Adipocyte (in vitro differentiated cells): Measurements from ENCODE around the gene INPP5F.
A peak's percentile ranks its signal among the peaks of the same experiment; 100 is the strongest.
"Not testable (repeated sequence)": the region's sequence is repeated elsewhere in the genome, so short reads cannot be mapped to it uniquely, and the experiment has no call there.

Experiments
- DNase-seq: peaks from one replicate; pipeline ENCODE4 v3.0.0-alpha.2; 2015; ENCODE audit warnings: low read depth
- H3K27me3 ChIP-seq: replicated peaks from 2 replicates; pipeline ENCODE4 v1.7.0; 2013; ENCODE audit warnings: mild to moderate bottlenecking, low read length, moderate library complexity; ENCODE audit not compliant: control insufficient read depth, insufficient read depth
- H3K36me3 ChIP-seq: 2 replicates; pipeline ENCODE4 v1.7.0; 2013; ENCODE audit warnings: low read length, mild to moderate bottlenecking, moderate library complexity; ENCODE audit not compliant: control insufficient read depth, insufficient read depth, severe bottlenecking
- H3K4me1 ChIP-seq: 2 replicates; pipeline ENCODE4 v1.7.0; 2013; ENCODE audit warnings: mild to moderate bottlenecking, low read length, moderate library complexity; ENCODE audit not compliant: control insufficient read depth, insufficient read depth
- H3K4me3 ChIP-seq: 2 replicates; pipeline ENCODE4 v1.7.0; 2013; ENCODE audit warnings: mild to moderate bottlenecking, low read length, moderate library complexity
- H3K9ac ChIP-seq: 2 replicates; pipeline ENCODE4 v1.7.0; 2013; ENCODE audit warnings: mild to moderate bottlenecking, low read length, moderate library complexity
- H3K9me3 ChIP-seq: 2 replicates; pipeline ENCODE4 v1.7.0; 2013; ENCODE audit warnings: mild to moderate bottlenecking, low read length, moderate library complexity; ENCODE audit not compliant: control insufficient read depth

INPP5F gene

DNA sequence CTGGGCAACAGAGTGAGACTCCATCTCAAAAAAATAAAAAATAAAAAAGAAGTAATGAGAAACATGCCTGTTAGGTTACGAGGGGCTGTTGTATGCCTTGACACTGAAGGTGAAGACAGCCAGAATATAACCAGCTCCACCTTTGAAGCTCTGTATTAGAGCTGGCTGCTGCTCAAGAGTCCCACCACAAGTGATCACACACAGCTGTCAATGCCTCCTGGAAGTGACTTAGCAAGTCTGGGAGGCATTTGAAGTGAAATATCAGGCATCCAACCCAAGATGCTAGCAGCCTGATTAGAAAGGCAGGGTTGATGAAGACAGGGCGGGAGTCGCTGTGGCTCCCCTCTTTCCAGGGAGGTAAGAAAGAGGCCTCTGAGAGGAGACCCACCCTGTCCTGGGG, 34.1 kb upstream of the INPP5F start:
- H3K9me3 ChIP-seq = no peaks in the 10 kb centered on the region
- peaks cover 12% of the 10 kb centered on the region for H3K27me3 ChIP-seq
- no peak overlapping the region for H3K4me3 ChIP-seq
- H3K4me1 ChIP-seq = peaks cover 3% of the 10 kb centered on the region
- no peaks in the 10 kb centered on the region for H3K36me3 ChIP-seq
- no peak for DNase-seq
- no peak overlapping the region for H3K9ac ChIP-seq

DNA sequence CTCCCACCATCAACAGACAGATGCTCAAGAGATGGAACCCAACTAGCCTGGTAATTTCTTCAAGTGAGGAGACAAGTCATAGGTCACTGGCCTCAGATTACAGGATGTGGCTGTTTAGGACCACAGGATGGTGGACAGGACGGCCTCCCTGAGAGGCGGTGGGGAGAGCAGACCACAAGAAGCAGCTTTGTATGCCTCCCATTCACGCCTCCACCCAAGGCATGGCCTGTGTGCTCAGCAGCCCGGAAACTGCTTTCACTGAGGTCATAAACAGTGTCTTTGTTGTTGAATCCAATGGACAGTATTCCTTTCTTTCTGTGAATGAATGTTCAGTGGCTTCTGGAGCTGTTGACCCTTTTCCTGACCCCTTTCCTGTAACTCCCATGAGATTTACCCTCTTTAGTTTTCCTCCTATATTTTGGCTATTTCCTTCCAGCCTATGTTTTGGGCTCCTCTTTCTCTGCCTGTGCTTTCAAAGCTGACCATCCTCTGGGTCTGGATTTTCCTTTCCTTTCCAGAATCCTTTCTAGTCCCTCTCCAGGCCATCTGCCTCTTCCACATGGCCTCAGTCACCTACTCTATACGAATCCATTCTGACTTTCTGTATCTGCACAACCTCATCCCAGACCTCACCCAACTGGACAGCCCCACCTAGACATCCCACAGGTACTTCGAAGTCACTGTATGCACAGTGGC, 32.4 kb upstream of the INPP5F start:
- Histone ChIP-seq H3K27me3 (peaks cover 12% of the 10 kb centered on the region), H3K4me1 (no peaks in the 10 kb centered on the region), H3K36me3 (no peaks in the 10 kb centered on the region), H3K9me3 (no peaks in the 10 kb centered on the region), H3K9ac (no peak overlapping the region), H3K4me3 (no peak overlapping the region)
- DNase-seq = no peak

DNA sequence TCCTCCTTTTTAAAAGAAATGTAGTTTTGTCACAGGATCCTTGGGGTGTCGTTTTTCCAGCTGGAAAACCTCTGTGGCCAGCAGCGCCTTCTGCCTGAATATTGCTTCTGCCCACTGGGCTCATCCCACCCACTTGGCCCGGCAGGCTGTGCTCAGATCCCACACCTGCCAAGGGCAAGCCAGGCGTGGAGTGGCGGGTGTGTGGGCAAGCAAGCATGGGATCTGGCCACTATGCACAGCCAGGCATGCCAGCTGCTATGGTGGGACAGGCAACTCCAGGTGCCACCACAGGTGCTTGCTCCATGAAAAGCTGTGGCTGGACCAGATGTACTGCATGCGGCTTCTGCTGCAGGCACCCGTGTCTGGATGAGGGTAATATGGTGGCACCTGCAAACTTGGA, 31.2 kb upstream of the INPP5F start:
- DNase-seq = no peak
- Histone ChIP-seq H3K36me3 (no peaks in the 10 kb centered on the region), H3K4me1 (no peaks in the 10 kb centered on the region), H3K9me3 (no peaks in the 10 kb centered on the region), H3K27me3 (peaks cover 12% of the 10 kb centered on the region), H3K4me3 (no peak overlapping the region), H3K9ac (no peak overlapping the region)

DNA sequence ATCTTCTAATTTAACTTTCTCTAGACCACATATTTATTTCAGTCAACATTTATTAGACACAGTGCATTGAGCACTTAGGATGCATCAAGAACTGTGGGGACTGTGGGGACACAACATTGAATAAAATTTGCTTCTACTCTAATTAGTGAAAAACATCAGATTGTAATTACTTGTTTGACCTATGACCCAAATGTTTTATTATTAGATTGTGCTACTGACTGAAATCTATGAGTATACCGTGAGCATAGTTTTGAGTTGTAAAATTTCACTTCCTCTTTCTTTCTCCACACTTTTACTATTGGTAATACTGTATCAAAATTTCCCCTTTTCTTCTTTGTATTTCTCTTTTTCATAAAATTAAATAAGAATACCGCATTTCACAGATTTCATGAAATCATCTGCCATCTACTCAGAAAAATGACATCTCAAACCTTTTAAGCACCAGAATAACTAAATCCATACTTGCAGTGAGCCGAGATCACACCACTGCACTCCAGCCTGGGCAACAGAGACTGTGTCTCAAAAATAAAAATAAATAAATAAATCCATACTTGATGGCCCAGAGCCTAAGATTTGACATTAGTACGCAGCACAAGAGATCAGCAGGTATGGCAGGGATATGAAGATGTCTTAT, 25.4 kb upstream of the INPP5F start:
- Histone ChIP-seq H3K36me3 (no peaks in the 10 kb centered on the region), H3K4me3 (no peak overlapping the region), H3K9me3 (no peaks in the 10 kb centered on the region), H3K27me3 (peaks cover 4% of the 10 kb centered on the region), H3K4me1 (peaks cover 2% of the 10 kb centered on the region), H3K9ac (no peak overlapping the region)
- DNase-seq = no peak

DNA sequence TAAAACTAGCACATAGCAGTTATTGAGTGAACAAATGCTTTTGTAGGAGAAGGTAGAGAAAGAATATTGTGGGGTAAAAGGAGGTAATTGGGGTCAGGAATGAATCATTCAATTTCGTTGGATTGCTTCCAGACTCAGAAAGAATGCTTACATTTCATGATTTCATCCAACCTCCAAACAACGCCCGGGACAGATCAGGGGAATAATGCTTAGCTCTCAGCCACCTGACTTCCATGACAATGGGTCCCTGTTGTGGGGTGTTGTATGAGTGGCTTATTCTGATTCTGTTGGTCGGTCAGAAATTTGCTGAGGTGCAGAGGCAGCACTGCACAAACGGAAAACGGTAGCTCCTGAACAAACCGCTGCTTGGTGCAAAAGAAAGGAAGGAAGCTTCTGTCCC, 24.0 kb upstream of the INPP5F start:
- peak; percentile 62 for DNase-seq
- H3K4me3 ChIP-seq = no peak overlapping the region
- H3K9ac ChIP-seq = no peak overlapping the region
- H3K36me3 ChIP-seq = no peaks in the 10 kb centered on the region
- H3K9me3 ChIP-seq = peaks cover 2% of the 10 kb centered on the region
- H3K4me1 ChIP-seq = peaks cover 2% of the 10 kb centered on the region
- peaks cover 3% of the 10 kb centered on the region for H3K27me3 ChIP-seq

DNA sequence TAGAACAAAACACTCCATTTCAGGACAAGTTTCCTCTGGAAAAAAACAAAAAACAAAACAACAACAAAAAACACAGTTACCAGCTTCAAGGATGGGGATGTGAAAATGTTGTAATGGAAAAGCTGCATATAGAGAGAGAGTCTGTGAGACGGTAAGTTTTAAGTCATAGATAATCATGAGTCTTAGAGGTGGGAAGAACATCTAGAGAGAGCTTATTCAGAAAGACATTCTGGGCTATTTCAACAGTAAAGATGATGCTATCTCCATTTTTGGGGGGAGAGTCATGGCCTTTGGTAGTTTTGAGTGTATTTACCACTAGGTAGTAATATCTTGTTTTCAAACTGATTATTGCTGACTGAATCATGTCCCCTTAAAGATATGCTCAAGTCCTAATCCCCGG, 23.3 kb upstream of the INPP5F start:
- DNase-seq = no peak
- no peak overlapping the region for H3K9ac ChIP-seq
- no peak overlapping the region for H3K4me3 ChIP-seq
- H3K27me3 ChIP-seq = peaks cover 3% of the 10 kb centered on the region
- H3K9me3 ChIP-seq = peaks cover 5% of the 10 kb centered on the region
- H3K4me1 ChIP-seq = peaks cover 2% of the 10 kb centered on the region
- H3K36me3 ChIP-seq = no peaks in the 10 kb centered on the region

DNA sequence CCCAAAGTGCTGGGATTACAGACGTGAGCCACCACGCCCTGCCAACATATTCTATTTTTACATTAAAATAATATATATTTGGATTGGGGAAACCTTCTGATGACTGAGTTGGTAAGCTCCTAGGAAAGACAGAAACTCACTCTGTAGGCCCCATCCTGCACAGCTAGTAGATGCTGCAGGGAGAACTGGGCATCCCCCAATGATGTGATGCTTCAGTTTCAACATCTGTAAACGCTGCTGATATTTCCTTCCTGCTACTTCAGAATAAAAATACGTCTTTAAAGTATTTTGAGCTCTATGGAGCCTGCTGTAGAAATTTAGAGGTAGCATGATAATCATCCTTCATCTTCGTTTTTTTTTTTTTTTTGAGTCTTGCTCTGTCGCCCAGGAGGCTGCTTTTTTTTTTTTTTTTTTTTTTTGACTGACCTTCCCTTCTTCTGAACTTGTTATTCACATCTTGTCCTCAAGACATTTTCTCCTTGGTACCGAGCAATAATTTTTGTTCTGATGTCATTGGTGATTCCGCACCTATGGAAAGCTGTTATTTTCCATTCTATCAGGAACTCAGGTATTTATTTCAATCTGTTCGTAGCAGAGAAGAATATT, 21.8 kb upstream of the INPP5F start:
- Histone ChIP-seq H3K4me1 (peaks cover 2% of the 10 kb centered on the region), H3K36me3 (no peaks in the 10 kb centered on the region), H3K9me3 (peaks cover 5% of the 10 kb centered on the region), H3K4me3 (no peak overlapping the region), H3K27me3 (peaks cover 3% of the 10 kb centered on the region), H3K9ac (no peak overlapping the region)
- no peak for DNase-seq

DNA sequence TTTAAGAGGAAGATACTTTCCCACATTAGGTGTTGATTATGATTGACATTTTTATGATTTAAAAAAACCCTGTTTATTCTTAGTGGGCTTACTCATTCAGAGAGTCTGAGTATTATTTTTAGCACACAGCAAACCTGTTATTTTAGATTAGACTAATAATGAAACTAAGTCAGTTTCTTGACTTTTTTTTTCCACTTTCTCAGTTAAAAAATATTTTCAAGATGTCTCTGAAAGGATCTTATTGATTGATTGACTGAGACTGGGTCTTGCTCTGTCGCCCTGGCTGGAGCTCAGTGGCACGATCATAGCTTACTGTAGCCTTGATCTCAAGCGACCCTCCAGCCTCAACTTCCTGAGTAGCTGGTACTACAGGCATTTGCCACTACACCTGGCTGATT, 20.4 kb upstream of the INPP5F start:
- H3K4me3 ChIP-seq = no peak overlapping the region
- DNase-seq = no peak
- peaks cover 2% of the 10 kb centered on the region for H3K4me1 ChIP-seq

DNA sequence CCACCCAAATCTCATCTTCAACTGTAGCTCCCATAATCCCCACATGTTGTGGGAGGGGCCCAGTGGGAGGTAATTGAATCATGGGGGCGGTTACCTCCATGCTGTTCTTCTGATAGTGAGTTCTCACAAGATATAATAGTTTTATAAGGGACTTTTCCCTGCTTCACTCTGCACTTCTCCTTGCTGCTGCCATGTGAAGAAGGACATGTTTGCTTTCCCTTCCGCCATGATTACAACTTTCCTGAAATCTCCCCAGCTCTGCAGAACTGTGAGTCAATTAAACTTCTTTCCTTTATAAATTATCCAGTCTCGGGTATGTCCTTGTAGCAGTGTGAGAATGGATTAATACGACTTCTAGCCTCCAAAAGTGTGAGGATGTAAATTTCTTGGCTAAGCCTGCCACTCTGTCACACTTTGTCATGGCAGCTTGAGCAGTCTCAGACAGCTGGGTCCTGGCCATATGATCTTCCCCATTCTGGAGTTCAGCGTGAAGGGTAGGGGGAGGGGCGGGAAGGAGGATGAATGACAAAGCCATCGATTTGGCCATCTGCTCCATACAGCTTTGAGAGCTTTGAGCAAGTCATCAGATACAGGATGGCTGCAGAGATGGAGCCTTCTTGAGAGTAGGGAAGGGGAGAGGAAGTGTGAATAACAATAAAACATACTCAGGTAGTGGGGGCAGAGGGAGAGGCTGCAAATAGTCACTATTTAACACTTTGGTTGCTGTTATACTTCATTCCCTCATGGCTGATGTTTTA, 19.1 kb upstream of the INPP5F start:
- H3K27me3 ChIP-seq = peaks cover 3% of the 10 kb centered on the region
- DNase-seq = no peak
- H3K9me3 ChIP-seq = peaks cover 5% of the 10 kb centered on the region
- H3K4me3 ChIP-seq = no peak overlapping the region
- no peaks in the 10 kb centered on the region for H3K36me3 ChIP-seq
- H3K4me1 ChIP-seq = no peaks in the 10 kb centered on the region
- H3K9ac ChIP-seq = no peak overlapping the region

More for the DNA sequence above, 20.4 kb upstream of the INPP5F start:
- H3K36me3 ChIP-seq = no peaks in the 10 kb centered on the region
- peaks cover 5% of the 10 kb centered on the region for H3K9me3 ChIP-seq
- H3K27me3 ChIP-seq = peaks cover 3% of the 10 kb centered on the region
- H3K9ac ChIP-seq = no peak overlapping the region

DNA sequence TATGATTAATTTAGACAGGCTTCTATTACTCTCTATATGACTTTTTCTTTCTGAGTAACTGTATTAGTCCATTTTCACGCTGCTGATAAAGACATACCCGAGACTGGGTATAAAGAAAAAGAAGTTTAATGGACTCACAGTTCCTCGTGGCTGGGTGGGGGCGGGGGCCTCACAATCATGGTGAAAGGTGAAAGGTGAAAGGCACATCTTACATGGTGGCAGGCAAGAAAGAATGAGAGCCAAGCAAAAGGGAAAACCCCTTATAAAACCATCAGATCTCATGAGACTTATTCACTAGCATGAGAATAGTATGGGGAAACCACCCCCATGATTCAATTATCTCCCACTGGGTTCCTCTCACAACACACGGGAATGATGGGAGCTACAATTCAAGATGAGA, 18.5 kb upstream of the INPP5F start:
- not testable (repeated sequence) for H3K9me3 ChIP-seq, DNase-seq, H3K4me1 ChIP-seq, H3K4me3 ChIP-seq, H3K36me3 ChIP-seq, H3K27me3 ChIP-seq, H3K9ac ChIP-seq

DNA sequence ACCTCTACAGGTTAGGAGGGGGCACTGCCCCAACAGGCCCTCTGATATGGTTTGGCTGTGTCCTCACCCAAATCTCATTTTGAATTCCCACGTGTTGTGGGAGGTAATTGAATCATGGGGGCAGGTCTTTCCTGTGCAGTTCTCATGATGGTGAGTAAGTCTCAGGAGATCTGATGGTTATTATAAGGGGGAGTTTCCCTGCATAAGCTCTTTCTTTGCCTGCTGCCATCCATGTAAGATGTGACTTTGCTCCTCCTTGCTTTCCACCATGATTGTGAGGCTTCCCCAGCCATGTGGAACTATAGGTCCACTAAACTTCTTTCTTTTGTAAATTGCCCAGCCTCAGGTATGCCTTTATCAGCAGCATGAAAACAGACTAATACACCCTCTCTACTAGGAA, 14.9 kb upstream of the INPP5F start:
- not testable (repeated sequence) for DNase-seq, H3K4me1 ChIP-seq, H3K4me3 ChIP-seq, H3K9ac ChIP-seq, H3K9me3 ChIP-seq, H3K36me3 ChIP-seq, H3K27me3 ChIP-seq
